B cell (primary cell): ENCODE data around the gene STYK1. TPM values are rescaled to one million over a fixed set of nuclear protein-coding genes. Genes with fewer than 3 reads are reported as not detected.
"Not testable (repeated sequence)": the region's sequence is repeated elsewhere in the genome, so short reads cannot be mapped to it uniquely, and the experiment has no call there.

Experiments
- ATAC-seq: fragments of 200-7000 bp; cut with Tn5 transposase; one replicate; pipeline ENCODE4 v1.10.0; 2021; ENCODE audit warnings: low read depth, mild to moderate bottlenecking, moderate number of reproducible peaks, moderate library complexity
- CTCF ChIA-PET: fragments of 350-600 bp; sonication (Branson Sonifier 250); formaldehyde crosslinking; loops from one replicate; lab custom pipeline; 2021; ENCODE audit warnings: antibody characterized with exemption, inconsistent platforms; lab: Charles Lee
- POLR2A ChIA-PET: fragments of 350-600 bp; sonication (Branson Sonifier 250); formaldehyde crosslinking; loops from one replicate; lab custom pipeline; 2021; ENCODE audit warnings: antibody characterized with exemption; lab: Charles Lee
- DNase-seq: peaks from one replicate; pipeline ENCODE4 v3.0.0; 2013
- H2AFZ ChIP-seq: 2 replicates; pipeline ENCODE4 v1.6.1; 2012; ENCODE audit warnings: mild to moderate bottlenecking, low read depth, low read length; ENCODE audit not compliant: insufficient read depth, poor library complexity, severe bottlenecking
- H3K27ac ChIP-seq, 2 donors: 1 replicate in 1 of 2; 2 replicates in 1 of 2; pipeline ENCODE4 v1.5.1; 2012 to 2013; ENCODE audit warnings: low read length in 2 of 2, mild to moderate bottlenecking in 2 of 2, moderate library complexity in 1 of 2
- H3K27me3 ChIP-seq, 4 experiments: fragments of 200-600 bp in 1 of 4; sonication (generic) in 1 of 4; replicated peaks in 1 of 4; 1 replicate in 2 of 4; 2 replicates in 2 of 4; pipeline versions ENCODE4 v1.6.1 to v1.7.0; 2013 to 2016; ENCODE audit warnings: low read length in 3 of 4, mild to moderate bottlenecking in 2 of 4, mixed read lengths in 1 of 4, moderate library complexity in 1 of 4; ENCODE audit not compliant: insufficient read depth in 4 of 4, control insufficient read depth in 3 of 4; ENCODE audit errors: control extremely low read depth in 1 of 4
- H3K36me3 ChIP-seq, 2 experiments: replicated peaks in 1 of 2; 1 replicate in 1 of 2; 2 replicates in 1 of 2; pipeline versions ENCODE4 v1.6.1 to v1.7.1; 2013; ENCODE audit warnings: low read length in 1 of 2; ENCODE audit not compliant: insufficient read depth in 2 of 2, control insufficient read depth in 1 of 2; ENCODE audit errors: control extremely low read depth in 1 of 2, extremely low read depth in 1 of 2
- H3K4me1 ChIP-seq, 2 donors: fragments of 200-600 bp in 1 of 2; sonication (generic) in 1 of 2; 1 replicate in 1 of 2; 2 replicates in 1 of 2; pipeline versions ENCODE4 v1.5.1 to v1.6.1; 2013 to 2017; ENCODE audit warnings: low read length in 2 of 2; ENCODE audit not compliant: control insufficient read depth in 2 of 2, insufficient read depth in 2 of 2
- H3K4me2 ChIP-seq: replicated peaks from 2 replicates; pipeline ENCODE3; 2012; ENCODE audit warnings: mild to moderate bottlenecking, low read depth, low read length; ENCODE audit not compliant: poor library complexity, severe bottlenecking
- H3K4me3 ChIP-seq, 5 experiments: fragments of 200-600 bp in 1 of 5; sonication (generic) in 1 of 5; 1 replicate in 3 of 5; 2 replicates in 2 of 5; pipeline versions ENCODE4 v1.5.1 to v1.7.0; 2011 to 2016; ENCODE audit warnings: low read length in 4 of 5, mild to moderate bottlenecking in 4 of 5, low read depth in 2 of 5, control low read depth in 1 of 5, moderate library complexity in 1 of 5; ENCODE audit not compliant: insufficient read depth in 1 of 5; ENCODE audit errors: control extremely low read depth in 1 of 5, extremely low read depth in 1 of 5
- H3K79me2 ChIP-seq: fragments of 200-600 bp; sonication (generic); one replicate; pipeline ENCODE4 v1.6.0; 2016; ENCODE audit warnings: low read length; ENCODE audit not compliant: control insufficient read depth, insufficient read depth
- H3K9ac ChIP-seq: fragments of 200-600 bp; sonication (generic); 2 replicates; pipeline ENCODE4 v1.6.1; 2017; ENCODE audit warnings: mild to moderate bottlenecking, low read length, moderate library complexity
- H3K9me3 ChIP-seq, 3 donors: one replicate each; pipeline versions ENCODE4 v1.6.1 to v1.7.1; 2013; ENCODE audit warnings: low read length in 2 of 3; ENCODE audit not compliant: control insufficient read depth in 2 of 3, insufficient read depth in 1 of 3; ENCODE audit errors: control extremely low read depth in 1 of 3
- H4K20me1 ChIP-seq: 2 replicates; pipeline ENCODE4 v1.6.0; 2012; ENCODE audit warnings: mild to moderate bottlenecking, low read length; ENCODE audit not compliant: insufficient read depth, control insufficient read depth, poor library complexity, severe bottlenecking
- H3K27ac Mint-ChIP-seq: one replicate; pipeline ENCODE4 v1.8.0; 2021; ENCODE audit warnings: mixed read lengths
- H3K27me3 Mint-ChIP-seq: one replicate; pipeline ENCODE4 v1.8.0; 2021; ENCODE audit warnings: mixed read lengths
- H3K4me1 Mint-ChIP-seq: one replicate; pipeline ENCODE4 v1.8.0; 2021; ENCODE audit warnings: mixed read lengths
- H3K4me3 Mint-ChIP-seq: one replicate; pipeline ENCODE4 v1.8.0; 2021; ENCODE audit warnings: mixed read lengths
- H3K9me3 Mint-ChIP-seq: one replicate; pipeline ENCODE4 v1.8.0; 2022; ENCODE audit warnings: mixed read lengths; ENCODE audit not compliant: insufficient read depth
- CTCF ChIP-seq: fragments of 200-600 bp; IDR thresholded peaks from one replicate; pipeline ENCODE4 v1.8.0; 2022; ENCODE audit warnings: antibody characterized with exemption, mild to moderate bottlenecking
- EZH2 ChIP-seq: IDR thresholded peaks from 2 replicates; pipeline ENCODE4 v1.6.1; 2012; ENCODE audit warnings: borderline replicate concordance, low read depth, mild to moderate bottlenecking, moderate library complexity, low read length; ENCODE audit not compliant: insufficient read depth, poor library complexity, severe bottlenecking
- WGBS: methylation state at CpG from one replicate; pipeline ENCODE4 v1.1.5; 2013; ENCODE audit warnings: missing lambda C conversion rate; ENCODE audit not compliant: insufficient coverage; 5-methylcytosine and 5-hydroxymethylcytosine counted together
- intact Hi-C: fragments of 100-400 bp; cut with micrococcal nuclease; formaldehyde crosslinking; loops from one replicate; pipeline ENCODE4 v1.10.0; 2022
- polyA plus RNA-seq: library from polyadenylated mRNA; depleted of rRNA; stranded (reverse); fragments of >200 nt; gene quantifications from 2 replicates; pipeline ENCODE4 v1.2.3, GENCODE V29; 2012
- total RNA-seq, 2 donors: library from RNA; stranded (reverse); fragments of 120-200 nt in 1 of 2; gene quantifications; 1 replicate in 1 of 2; 2 replicates in 1 of 2; pipeline versions ENCODE4 v1.2.3 to v1.2.4, GENCODE V29; 2013 to 2022

STYK1 gene
- total and polyA plus RNA-seq, 2 donors (not counting 1 experiment from before 2014, with no cell fraction given): not detected

- no peak overlapping the region for H3K4me3 ChIP-seq
- Mint-ChIP-seq H3K27ac (no peak overlapping the region), H3K4me3 (no peak overlapping the region), H3K4me1 (no peaks in the 10 kb centered on the region), H3K27me3 (peaks cover 5% of the 10 kb centered on the region), H3K9me3 (peaks cover 2% of the 10 kb centered on the region)
- no peak overlapping the region for H2AFZ ChIP-seq
- peaks cover 0 to 2% (median 0%) of the 10 kb centered on the region in 3 donors for H3K9me3 ChIP-seq
- H3K9ac ChIP-seq: no peak overlapping the region
- DNase-seq (no peak), ATAC-seq (no peak)
- H3K27me3 ChIP-seq: no peaks in the 10 kb centered on the region
- H3K27ac ChIP-seq: no peak overlapping the region
- ChIA-PET CTCF (no interaction called here), POLR2A (no interaction called here)
- no peaks in the 10 kb centered on the region for H4K20me1 ChIP-seq
- H3K4me1 ChIP-seq: no peaks in the 10 kb centered on the region
- no peaks in the 10 kb centered on the region for H3K79me2 ChIP-seq
- TF ChIP-seq EZH2 (no peak), CTCF (no peak)
- H3K4me2 ChIP-seq: no peak overlapping the region
- intact Hi-C loops: no loop called here
- H3K36me3 ChIP-seq: no peaks in the 10 kb centered on the region
These were observed 19.8 kb downstream of the STYK1 start for GRCh38 chr12:10654003-10654402.

- no peak overlapping the region for H3K27ac Mint-ChIP-seq
- Histone ChIP-seq H3K27ac (no peak overlapping the region), H3K36me3 (no peaks in the 10 kb centered on the region), H3K79me2 (no peaks in the 10 kb centered on the region), H3K4me3 (no peak overlapping the region), H3K9me3 (peaks cover 0 to 3% (median under 1%) of the 10 kb centered on the region in 3 donors), H3K27me3 (no peaks in the 10 kb centered on the region), H4K20me1 (no peaks in the 10 kb centered on the region), H3K4me1 (no peaks in the 10 kb centered on the region), H2AFZ (no peak overlapping the region), H3K9ac (no peak overlapping the region), H3K4me2 (no peak overlapping the region)
- DNase-seq (no peak), ATAC-seq (no peak)
- no peaks in the 10 kb centered on the region for H3K4me1 Mint-ChIP-seq
- H3K4me3 Mint-ChIP-seq: no peak overlapping the region
- intact Hi-C loops: no loop called here
- 100% methylated on average over 1 of the region's 3 CpGs for WGBS
- peaks cover 7% of the 10 kb centered on the region for H3K9me3 Mint-ChIP-seq
- peaks cover 8% of the 10 kb centered on the region for H3K27me3 Mint-ChIP-seq
- TF ChIP-seq EZH2 (no peak), CTCF (no peak)
- CTCF ChIA-PET: no interaction called here
- POLR2A ChIA-PET: no interaction called here
These were observed 21.7 kb downstream of the STYK1 start for GRCh38 chr12:10652192-10652591.

- peaks cover 25% of the 10 kb centered on the region for H3K9me3 Mint-ChIP-seq
- H3K27ac Mint-ChIP-seq, H3K79me2 ChIP-seq, H3K4me3 Mint-ChIP-seq, POLR2A ChIA-PET, intact Hi-C loops, ATAC-seq, H3K27me3 ChIP-seq, H3K4me2 ChIP-seq, H4K20me1 ChIP-seq, H3K27ac ChIP-seq, DNase-seq, H3K9ac ChIP-seq, H2AFZ ChIP-seq, H3K36me3 ChIP-seq, H3K4me3 ChIP-seq, H3K4me1 ChIP-seq, CTCF ChIA-PET, H3K4me1 Mint-ChIP-seq: not testable (repeated sequence)
- H3K9me3 ChIP-seq: peaks cover 0 to 18% (median 9%) of the 10 kb centered on the region in 3 donors
- peaks cover 12% of the 10 kb centered on the region for H3K27me3 Mint-ChIP-seq
These were observed 27.3 kb downstream of the STYK1 start for GRCh38 chr12:10646576-10646975.
